ENCODE measurements around the gene NMT1.

The NMT1 gene

GRCh38 chr17:45137561-45138305 lies 76.6 kb downstream of the NMT1 start:
- DNase-seq: no peak

- DNase-seq: no peak
Observed at GRCh38 chr17:45138911-45139532, 77.9 kb downstream of the NMT1 start.

- no peak for DNase-seq
Observed at GRCh38 chr17:45139533-45139920, 78.4 kb downstream of the NMT1 start.

GRCh38 chr17:45143094-45143670 lies 82.1 kb downstream of the NMT1 start:
- DNase-seq: no peak

GRCh38 chr17:45143767-45144198 lies 82.7 kb downstream of the NMT1 start:
- peak; percentile 73 for DNase-seq

- peak; percentile 49 for DNase-seq
Observed at GRCh38 chr17:45144199-45145034, 83.3 kb downstream of the NMT1 start.

GRCh38 chr17:45145035-45145389 lies 83.9 kb downstream of the NMT1 start:
- no peak for DNase-seq

- DNase-seq: no peak
Observed at GRCh38 chr17:45146166-45146565, 85.0 kb downstream of the NMT1 start.

- DNase-seq: no peak
Observed at GRCh38 chr17:45146592-45146889, 85.4 kb downstream of the NMT1 start.

- DNase-seq: no peak
Observed at GRCh38 chr17:45146890-45147580, 85.9 kb downstream of the NMT1 start.

- DNase-seq: peak; percentile 97
Observed at GRCh38 chr17:45147581-45148182, 86.6 kb downstream of the NMT1 start.

- peak; percentile 98 for DNase-seq
Observed at GRCh38 chr17:45148183-45149036, 87.3 kb downstream of the NMT1 start, which contains the start of gene HEXIM1. HEXIM1 (plus strand) TSS chr17:45148475; CDS start chr17:45149191, 716 bp downstream.

GRCh38 chr17:45149037-45149668 lies 88.0 kb downstream of the NMT1 start:
- peak; percentile 92 for DNase-seq

- DNase-seq: peak; percentile 76
Observed at GRCh38 chr17:45149669-45150664, 88.8 kb downstream of the NMT1 start.

GRCh38 chr17:45150911-45151809 lies 90.0 kb downstream of the NMT1 start:
- no peak for DNase-seq

GRCh38 chr17:45155029-45155428 lies 93.9 kb downstream of the NMT1 start:
- no peak for DNase-seq

- no peak for DNase-seq
Observed at GRCh38 chr17:45155483-45155882, 94.4 kb downstream of the NMT1 start.

GRCh38 chr17:45156242-45156641 lies 95.1 kb downstream of the NMT1 start:
- DNase-seq: no peak

Data from retina (tissue), 1 donor.